ENCODE data around the gene C11orf86. TPM values are rescaled to one million over a fixed set of nuclear protein-coding genes. Genes with fewer than 3 reads are reported as not detected.

Gene C11orf86
- total RNA-seq, 1 experiment from 2014 or later = 0.28 TPM

GRCh38 chr11:66981976-66982578, 7.0 kb downstream of the C11orf86 start:
- DNase-seq (ENCODE audit: low read depth, low spot score) = peak; percentile 84
- intact Hi-C loops (cut with micrococcal nuclease; ENCODE audit: unreplicated experiment) = no loop called here
- POLR2A ChIA-PET = interaction anchor here (0.7 kb wide), 1 partner anchor 10 kb away, joined by 3 read pairs; no protein-coding TSS in a partner anchor

GRCh38 chr11:66983275-66983924, 8.3 kb downstream of the C11orf86 start:
- intact Hi-C loops (cut with micrococcal nuclease; ENCODE audit: unreplicated experiment) = no loop called here
- Histone ChIP-seq H3K4me1 (ENCODE audit: control insufficient read depth, insufficient read depth, low read length) (peaks cover 8% of the 10 kb centered on the region), H3K9me3 (ENCODE audit: control insufficient read depth, insufficient read depth, low read depth, low read length) (no peaks in the 10 kb centered on the region; the same call in 1 of the 2 replicates), H3K36me3 (ENCODE audit: control insufficient read depth, insufficient read depth, low read length) (no peaks in the 10 kb centered on the region), H3K4me3 (ENCODE audit: low read depth in 2 of 2, low read length in 2 of 2) (no peak overlapping the region), H3K27me3 (ENCODE audit: control insufficient read depth, insufficient read depth, low read length) (no peaks in the 10 kb centered on the region), H3K27ac (ENCODE audit: low read length) (no peak overlapping the region)
- no peak for DNase-seq (ENCODE audit: low read depth, low spot score)
- no TSS peak for BruUV-seq (replicated peaks)
- POLR2A ChIA-PET = no interaction called here
- in situ Hi-C loops (cut with HindIII; ENCODE audit: low pct_unique_long_range_greater_than_20kb, low sequenced_read_pairs) = no loop called here
- TF ChIP-seq REST (IDR thresholded peaks at IDR 0.05; ENCODE audit: insufficient read depth in 1 of 2, low read depth in 2 of 2, low read length in 1 of 2) = no peak
- no peak for TF ChIP-seq TCF7L2 (IDR thresholded peaks at IDR 0.05; ENCODE audit: low read depth, low read length)
- no peak for TF ChIP-seq POLR2AphosphoS5 (IDR thresholded peaks at IDR 0.05; ENCODE audit: low read depth, low read length)
- CTCF ChIA-PET = no interaction called here
- no peak for ATAC-seq

More at GRCh38 chr11:66981976-66982578, 7.0 kb downstream of the C11orf86 start:
- BruUV-seq (replicated peaks) = no TSS peak
- Histone ChIP-seq H3K27me3 (ENCODE audit: control insufficient read depth, insufficient read depth, low read length) (no peaks in the 10 kb centered on the region), H3K4me1 (ENCODE audit: control insufficient read depth, insufficient read depth, low read length) (peaks cover 8% of the 10 kb centered on the region), H3K27ac (ENCODE audit: low read length) (no peak overlapping the region), H3K4me3 (ENCODE audit: low read depth in 2 of 2, low read length in 2 of 2) (no peak overlapping the region), H3K9me3 (ENCODE audit: control insufficient read depth, insufficient read depth, low read depth, low read length) (no peaks in the 10 kb centered on the region; the same call in 1 of the 2 replicates), H3K36me3 (ENCODE audit: control insufficient read depth, insufficient read depth, low read length) (no peaks in the 10 kb centered on the region)
- peak; percentile 78 for ATAC-seq
- in situ Hi-C loops (cut with HindIII; ENCODE audit: low pct_unique_long_range_greater_than_20kb, low sequenced_read_pairs) = no loop called here
- CTCF ChIA-PET = interaction anchor here (0.6 kb wide), 1 partner anchor 502 kb away, joined by 6 read pairs; no protein-coding TSS in a partner anchor
- TF ChIP-seq TCF7L2 (IDR thresholded peaks at IDR 0.05; ENCODE audit: low read depth, low read length) (no peak), CTCF (IDR thresholded peaks at IDR 0.05) (no peak), SIN3A (IDR thresholded peaks at IDR 0.05; ENCODE audit: borderline replicate concordance, insufficient read depth, low read depth, low read length) (no peak), REST (IDR thresholded peaks at IDR 0.05; ENCODE audit: insufficient read depth in 1 of 2, low read depth in 2 of 2, low read length in 1 of 2) (no peak), POLR2AphosphoS5 (IDR thresholded peaks at IDR 0.05; ENCODE audit: low read depth, low read length) (no peak)
